ENCODE data around the gene MUSK. TPM values are rescaled to one million over a fixed set of nuclear protein-coding genes. Genes with fewer than 3 reads are reported as not detected.
"Not testable (repeated sequence)": the region's sequence is repeated elsewhere in the genome, so short reads cannot be mapped to it uniquely, and the experiment has no call there.

The MUSK gene
- total and polyA plus RNA-seq, 2 experiments from 2014 or later, result not detected

DNA sequence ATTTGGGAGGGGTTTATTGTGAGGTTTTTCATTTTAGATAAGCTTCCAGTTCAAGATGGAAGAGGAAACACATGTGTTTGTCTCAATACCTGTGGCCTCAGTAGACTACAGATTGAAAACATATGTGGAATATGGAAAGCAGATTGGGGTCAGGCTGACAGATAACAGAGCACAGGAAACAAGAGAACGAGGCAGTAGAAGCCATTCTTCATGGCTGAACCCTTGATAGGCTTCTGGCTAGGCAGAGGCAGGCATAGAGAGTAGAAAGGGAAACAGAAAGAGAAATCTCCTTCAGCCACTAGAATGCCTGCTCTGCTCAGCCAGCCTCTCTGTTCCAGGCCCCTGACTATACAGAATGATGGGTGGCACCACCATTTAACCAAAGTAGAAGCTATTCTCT is 152.5 kb downstream of the MUSK start (continued):
- TF ChIP-seq ZNF462 (CRISPR knock-in tag; IDR thresholded peaks at IDR 0.05) (no peak), JUNB (IDR thresholded peaks at IDR 0.05; ENCODE audit: unreplicated experiment) (no peak)
- TF ChIP-seq, protein P1, sequence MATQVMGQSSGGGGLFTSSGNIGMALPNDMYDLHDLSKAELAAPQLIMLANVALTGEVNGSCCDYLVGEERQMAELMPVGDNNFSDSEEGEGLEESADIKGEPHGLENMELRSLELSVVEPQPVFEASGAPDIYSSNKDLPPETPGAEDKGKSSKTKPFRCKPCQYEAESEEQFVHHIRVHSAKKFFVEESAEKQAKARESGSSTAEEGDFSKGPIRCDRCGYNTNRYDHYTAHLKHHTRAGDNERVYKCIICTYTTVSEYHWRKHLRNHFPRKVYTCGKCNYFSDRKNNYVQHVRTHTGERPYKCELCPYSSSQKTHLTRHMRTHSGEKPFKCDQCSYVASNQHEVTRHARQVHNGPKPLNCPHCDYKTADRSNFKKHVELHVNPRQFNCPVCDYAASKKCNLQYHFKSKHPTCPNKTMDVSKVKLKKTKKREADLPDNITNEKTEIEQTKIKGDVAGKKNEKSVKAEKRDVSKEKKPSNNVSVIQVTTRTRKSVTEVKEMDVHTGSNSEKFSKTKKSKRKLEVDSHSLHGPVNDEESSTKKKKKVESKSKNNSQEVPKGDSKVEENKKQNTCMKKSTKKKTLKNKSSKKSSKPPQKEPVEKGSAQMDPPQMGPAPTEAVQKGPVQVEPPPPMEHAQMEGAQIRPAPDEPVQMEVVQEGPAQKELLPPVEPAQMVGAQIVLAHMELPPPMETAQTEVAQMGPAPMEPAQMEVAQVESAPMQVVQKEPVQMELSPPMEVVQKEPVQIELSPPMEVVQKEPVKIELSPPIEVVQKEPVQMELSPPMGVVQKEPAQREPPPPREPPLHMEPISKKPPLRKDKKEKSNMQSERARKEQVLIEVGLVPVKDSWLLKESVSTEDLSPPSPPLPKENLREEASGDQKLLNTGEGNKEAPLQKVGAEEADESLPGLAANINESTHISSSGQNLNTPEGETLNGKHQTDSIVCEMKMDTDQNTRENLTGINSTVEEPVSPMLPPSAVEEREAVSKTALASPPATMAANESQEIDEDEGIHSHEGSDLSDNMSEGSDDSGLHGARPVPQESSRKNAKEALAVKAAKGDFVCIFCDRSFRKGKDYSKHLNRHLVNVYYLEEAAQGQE (IDR thresholded peaks at IDR 0.05; ENCODE audit: unreplicated experiment), result no peak

- not testable (repeated sequence) for H3K4me1 ChIP-seq (ENCODE audit: insufficient read depth); H3K27me3 Mint-ChIP-seq (ENCODE audit: insufficient read depth, low read depth, poor library complexity); H4K20me1 ChIP-seq (replicated peaks; ENCODE audit: insufficient read depth); H3F3A ChIP-seq (replicated peaks; ENCODE audit: low read depth); H2AFZ ChIP-seq; H3K79me2 ChIP-seq (replicated peaks; ENCODE audit: insufficient read depth); H3K36me3 ChIP-seq (ENCODE audit: insufficient read depth); H3K9me2 ChIP-seq (ENCODE audit: insufficient read depth); H3K4me3 Mint-ChIP-seq; H3K27ac Mint-ChIP-seq; H3K27ac ChIP-seq (ENCODE audit: low read depth); H3K4me2 ChIP-seq; H3K4me3 ChIP-seq; H3K27me3 ChIP-seq (ENCODE audit: insufficient read depth); DNase-seq (ENCODE audit: low spot score); ATAC-seq
- Mint-ChIP-seq H3K4me1 (peaks cover 14% of the 10 kb centered on the region; the same call in 2 of the 3 replicates), H3K9me3 (peaks cover 13% of the 10 kb centered on the region; the same call in 2 of the 3 replicates), H3K36me3 (ENCODE audit: low read depth) (peaks cover 14% of the 10 kb centered on the region; the same call in 2 of the 3 replicates)
These were observed 156.5 kb downstream of the MUSK start for GRCh38 chr9:110825129-110825528.

Measured in GM23338 (cell line).